ENCODE data around the gene BTF3.

GRCh38 chr5:73494721-73495120 lies 3.5 kb upstream of the BTF3 start:
- no peak for TF ChIP-seq CTCF (IDR thresholded peaks at IDR 0.05; ENCODE audit: borderline replicate concordance, extremely low read depth, low read length, poor library complexity, severe bottlenecking)
- TF ChIP-seq EZH2 (IDR thresholded peaks at IDR 0.05; ENCODE audit: borderline replicate concordance, low read depth, low read length, severe bottlenecking) = no peak

Measured in DND-41 (cell line).